ENCODE results near the gene RNF151. TPM values are rescaled to one million over a fixed set of nuclear protein-coding genes. Genes with fewer than 3 reads are reported as not detected.

Gene RNF151, protein sequence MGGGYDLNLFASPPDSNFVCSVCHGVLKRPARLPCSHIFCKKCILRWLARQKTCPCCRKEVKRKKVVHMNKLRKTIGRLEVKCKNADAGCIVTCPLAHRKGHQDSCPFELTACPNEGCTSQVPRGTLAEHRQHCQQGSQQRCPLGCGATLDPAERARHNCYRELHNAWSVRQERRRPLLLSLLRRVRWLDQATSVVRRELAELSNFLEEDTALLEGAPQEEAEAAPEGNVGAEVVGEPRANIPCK
- total RNA-seq: 0.36 and 0.76 TPM in 2 replicates
- total RNA-seq (2013): not detected
- 0.13 and 0.27 TPM in 2 replicates for polyA plus RNA-seq
- not detected in 2 replicates for polyA minus RNA-seq

GRCh38 chr16:1966460-1966859 lies at the start of gene RNF151:
TSS of gene RNF151 (plus strand) at chr16:1966856. CDS start at chr16:1966882, 26 bp downstream.
- intact Hi-C loops (cut with micrococcal nuclease): no loop called here
- peaks cover 24% of the 10 kb centered on the region for H3K79me2 ChIP-seq (ENCODE audit: control insufficient read depth, insufficient read depth, low read length)
- H3K4me3 ChIP-seq (ENCODE audit: control extremely low read depth in 1 of 5, extremely low read depth in 1 of 5, insufficient read depth in 1 of 5, low read depth in 2 of 5, low read length in 4 of 5): peak within 1 kb of the TSS; percentile 48 to 94 (median 76)
- peaks cover 18 to 41% of the 10 kb centered on the region in 2 donors for H3K4me1 ChIP-seq (ENCODE audit: control insufficient read depth in 2 of 2, insufficient read depth in 2 of 2, low read length in 2 of 2)
- H4K20me1 ChIP-seq (ENCODE audit: control insufficient read depth, insufficient read depth, low read length, poor library complexity, severe bottlenecking): peaks cover 23% of the 10 kb centered on the region
- H2AFZ ChIP-seq (ENCODE audit: insufficient read depth, low read depth, low read length, poor library complexity, severe bottlenecking): no peak within 1 kb of the TSS
- ChIA-PET CTCF (no interaction called here), POLR2A (interaction anchor here (1.0 to 1.1 kb wide), 2 partner anchors 10 to 25 kb away, joined by 3 to 6 read pairs; no protein-coding TSS in a partner anchor)
- DNase-seq: no peak
- no peak for ATAC-seq (ENCODE audit: low read depth)
- H3K27me3 ChIP-seq (replicated peaks in 1 of 4; ENCODE audit: control extremely low read depth in 1 of 4, control insufficient read depth in 3 of 4, insufficient read depth in 4 of 4, low read length in 3 of 4): no peaks in the 10 kb centered on the region
- Mint-ChIP-seq H3K4me1 (peaks cover 32% of the 10 kb centered on the region), H3K9me3 (ENCODE audit: insufficient read depth) (no peaks in the 10 kb centered on the region), H3K4me3 (peak within 1 kb of the TSS; percentile 94), H3K27me3 (no peaks in the 10 kb centered on the region), H3K27ac (peak within 1 kb of the TSS; percentile 97)
- peak within 1 kb of the TSS; percentile 83 to 100 for H3K27ac ChIP-seq (ENCODE audit: low read length in 2 of 2)
- H3K9me3 ChIP-seq (ENCODE audit: control extremely low read depth in 1 of 3, control insufficient read depth in 2 of 3, insufficient read depth in 1 of 3, low read length in 2 of 3): no peaks in the 10 kb centered on the region
- WGBS (ENCODE audit: insufficient coverage): 100% methylated on average over 5 of the region's 6 CpGs
- H3K9ac ChIP-seq (ENCODE audit: low read length): peak within 1 kb of the TSS; percentile 98
- TF ChIP-seq, protein P1, sequence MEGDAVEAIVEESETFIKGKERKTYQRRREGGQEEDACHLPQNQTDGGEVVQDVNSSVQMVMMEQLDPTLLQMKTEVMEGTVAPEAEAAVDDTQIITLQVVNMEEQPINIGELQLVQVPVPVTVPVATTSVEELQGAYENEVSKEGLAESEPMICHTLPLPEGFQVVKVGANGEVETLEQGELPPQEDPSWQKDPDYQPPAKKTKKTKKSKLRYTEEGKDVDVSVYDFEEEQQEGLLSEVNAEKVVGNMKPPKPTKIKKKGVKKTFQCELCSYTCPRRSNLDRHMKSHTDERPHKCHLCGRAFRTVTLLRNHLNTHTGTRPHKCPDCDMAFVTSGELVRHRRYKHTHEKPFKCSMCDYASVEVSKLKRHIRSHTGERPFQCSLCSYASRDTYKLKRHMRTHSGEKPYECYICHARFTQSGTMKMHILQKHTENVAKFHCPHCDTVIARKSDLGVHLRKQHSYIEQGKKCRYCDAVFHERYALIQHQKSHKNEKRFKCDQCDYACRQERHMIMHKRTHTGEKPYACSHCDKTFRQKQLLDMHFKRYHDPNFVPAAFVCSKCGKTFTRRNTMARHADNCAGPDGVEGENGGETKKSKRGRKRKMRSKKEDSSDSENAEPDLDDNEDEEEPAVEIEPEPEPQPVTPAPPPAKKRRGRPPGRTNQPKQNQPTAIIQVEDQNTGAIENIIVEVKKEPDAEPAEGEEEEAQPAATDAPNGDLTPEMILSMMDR (IDR thresholded peaks at IDR 0.05): no peak
- no peak for TF ChIP-seq EZH2 (IDR thresholded peaks at IDR 0.05; ENCODE audit: borderline replicate concordance, insufficient read depth, low read depth, low read length, poor library complexity, severe bottlenecking)
- peak within 1 kb of the TSS; percentile 90 for H3K4me2 ChIP-seq (replicated peaks; ENCODE audit: low read depth, low read length, poor library complexity, severe bottlenecking)
- peaks cover 0 to 22% of the 10 kb centered on the region in 2 experiments for H3K36me3 ChIP-seq (replicated peaks in 1 of 2; ENCODE audit: control extremely low read depth in 1 of 2, control insufficient read depth in 1 of 2, extremely low read depth in 1 of 2, insufficient read depth in 2 of 2, low read length in 1 of 2)

- H3K9ac ChIP-seq (ENCODE audit: low read length): no peak overlapping the region
- no peak for ATAC-seq (ENCODE audit: low read depth)
- no peak overlapping the region for H3K27ac ChIP-seq (ENCODE audit: low read length in 2 of 2)
- H3K79me2 ChIP-seq (ENCODE audit: control insufficient read depth, insufficient read depth, low read length): no peaks in the 10 kb centered on the region
- H3K4me3 ChIP-seq (ENCODE audit: control extremely low read depth in 1 of 5, extremely low read depth in 1 of 5, insufficient read depth in 1 of 5, low read depth in 2 of 5, low read length in 4 of 5): no peak overlapping the region
- 8% methylated on average over 19 of the region's 22 CpGs for WGBS (ENCODE audit: insufficient coverage)
- H3K27me3 ChIP-seq (replicated peaks in 1 of 4; ENCODE audit: control extremely low read depth in 1 of 4, control insufficient read depth in 3 of 4, insufficient read depth in 4 of 4, low read length in 3 of 4): peaks cover 0 to 54% (median 9%) of the 10 kb centered on the region in 4 experiments
- no peaks in the 10 kb centered on the region for H4K20me1 ChIP-seq (ENCODE audit: control insufficient read depth, insufficient read depth, low read length, poor library complexity, severe bottlenecking)
- Mint-ChIP-seq H3K4me3 (peak overlapping the region; percentile 19), H3K27ac (no peak overlapping the region), H3K9me3 (ENCODE audit: insufficient read depth) (no peaks in the 10 kb centered on the region), H3K27me3 (peaks cover 31% of the 10 kb centered on the region), H3K4me1 (peaks cover 4% of the 10 kb centered on the region)
- H3K9me3 ChIP-seq (ENCODE audit: control extremely low read depth in 1 of 3, control insufficient read depth in 2 of 3, insufficient read depth in 1 of 3, low read length in 2 of 3): no peaks in the 10 kb centered on the region
- TF ChIP-seq EZH2 (IDR thresholded peaks at IDR 0.05; ENCODE audit: borderline replicate concordance, insufficient read depth, low read depth, low read length, poor library complexity, severe bottlenecking): no peak
- TF ChIP-seq, protein P1 (IDR thresholded peaks at IDR 0.05): no peak
- POLR2A ChIA-PET: interaction anchor here (0.5 kb wide), 1 partner anchor 103 kb away, joined by 10 read pairs; no protein-coding TSS in a partner anchor
- CTCF ChIA-PET: interaction anchor here (0.6 kb wide), 1 partner anchor 1110 kb away, joined by 3 read pairs; no protein-coding TSS in a partner anchor
- intact Hi-C loops (cut with micrococcal nuclease): no loop called here
- DNase-seq: no peak
- no peaks in the 10 kb centered on the region for H3K36me3 ChIP-seq (replicated peaks in 1 of 2; ENCODE audit: control extremely low read depth in 1 of 2, control insufficient read depth in 1 of 2, extremely low read depth in 1 of 2, insufficient read depth in 2 of 2, low read length in 1 of 2)
- H3K4me2 ChIP-seq (replicated peaks; ENCODE audit: low read depth, low read length, poor library complexity, severe bottlenecking): no peak overlapping the region
- H3K4me1 ChIP-seq (ENCODE audit: control insufficient read depth in 2 of 2, insufficient read depth in 2 of 2, low read length in 2 of 2): no peaks in the 10 kb centered on the region
- no peak overlapping the region for H2AFZ ChIP-seq (ENCODE audit: insufficient read depth, low read depth, low read length, poor library complexity, severe bottlenecking)
Observed at GRCh38 chr16:1917056-1917664, 49.5 kb upstream of the RNF151 start.

Measured in B cell (primary cell).